ENCODE results near the gene SLC22A15.

SLC22A15 gene

GRCh38 chr1:116087628-116088027, 111.3 kb downstream of the SLC22A15 start:
- no peak for TF ChIP-seq CTCF (IDR thresholded peaks at IDR 0.05)

GRCh38 chr1:116089870-116090269, 113.6 kb downstream of the SLC22A15 start:
- no peak for TF ChIP-seq CTCF (IDR thresholded peaks at IDR 0.05)

- no peak for TF ChIP-seq CTCF (IDR thresholded peaks at IDR 0.05)
Observed at GRCh38 chr1:116091083-116091482, 114.8 kb downstream of the SLC22A15 start.

- no peak for TF ChIP-seq CTCF (IDR thresholded peaks at IDR 0.05)
Observed at GRCh38 chr1:116092752-116093489, 116.6 kb downstream of the SLC22A15 start.

- no peak for TF ChIP-seq CTCF (IDR thresholded peaks at IDR 0.05)
Observed at GRCh38 chr1:116095027-116095426, 118.7 kb downstream of the SLC22A15 start.

GRCh38 chr1:116096013-116096618, 119.8 kb downstream of the SLC22A15 start:
- no peak for TF ChIP-seq CTCF (IDR thresholded peaks at IDR 0.05)

GRCh38 chr1:116097626-116098025, 121.3 kb downstream of the SLC22A15 start:
- TF ChIP-seq CTCF (IDR thresholded peaks at IDR 0.05), result no peak
